B cell (primary cell): ENCODE results near the gene THY1.

Experiments used
- CTCF ChIP-seq: fragments of 200-600 bp; IDR thresholded peaks from one replicate; pipeline ENCODE4 v1.8.0; 2022; ENCODE audit warnings: antibody characterized with exemption, mild to moderate bottlenecking
- EZH2 ChIP-seq: IDR thresholded peaks from 2 replicates; pipeline ENCODE4 v1.6.1; 2012; ENCODE audit warnings: borderline replicate concordance, low read depth, mild to moderate bottlenecking, moderate library complexity, low read length; ENCODE audit not compliant: insufficient read depth, poor library complexity, severe bottlenecking

GRCh38 chr11:119468511-119468910, 45.5 kb upstream of the THY1 start:
- TF ChIP-seq EZH2 (no peak), CTCF (no peak)
